GM12864 (cell line): ENCODE results near the gene DNAJC1.
"Not testable (repeated sequence)": the region's sequence is repeated elsewhere in the genome, so short reads cannot be mapped to it uniquely, and the experiment has no call there.

Experiments
- DNase-seq: peaks from one replicate; pipeline ENCODE4 v3.0.0-alpha.2; 2011; ENCODE audit warnings: low read depth
- H3K4me3 ChIP-seq: 2 replicates; pipeline ENCODE4 v1.5.1; 2011; ENCODE audit warnings: mild to moderate bottlenecking, low read depth, low read length, control low read depth
- TF ChIP-seq, protein P1 (sequence below): IDR thresholded peaks from 2 replicates; pipeline ENCODE4 v1.5.1; 2011; ENCODE audit warnings: low read depth, mild to moderate bottlenecking, moderate library complexity, low read length, control low read depth, inconsistent platforms; ENCODE audit errors: missing control alignments

Gene DNAJC1

DNA sequence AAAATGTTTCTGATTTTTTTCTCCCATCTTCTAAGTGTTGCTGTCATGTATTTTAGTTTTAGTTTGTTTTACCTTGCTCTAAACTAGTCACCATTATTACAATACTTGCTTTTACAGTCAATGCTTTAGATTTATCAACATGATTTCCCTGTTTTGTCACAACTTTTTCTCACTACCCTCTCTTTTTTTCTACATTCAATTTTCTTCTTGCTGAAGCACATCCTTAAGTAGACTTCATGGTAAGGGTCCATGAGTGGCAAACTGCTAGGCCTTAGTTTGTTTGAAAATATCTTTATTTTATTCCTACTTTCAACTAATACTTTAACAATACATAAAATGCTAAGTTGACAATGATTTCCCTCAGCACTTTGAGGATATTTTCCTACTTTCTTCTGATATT, 173.5 kb downstream of the DNAJC1 start:
- no peak overlapping the region for H3K4me3 ChIP-seq
- no peak for DNase-seq
- TF ChIP-seq, protein P1, sequence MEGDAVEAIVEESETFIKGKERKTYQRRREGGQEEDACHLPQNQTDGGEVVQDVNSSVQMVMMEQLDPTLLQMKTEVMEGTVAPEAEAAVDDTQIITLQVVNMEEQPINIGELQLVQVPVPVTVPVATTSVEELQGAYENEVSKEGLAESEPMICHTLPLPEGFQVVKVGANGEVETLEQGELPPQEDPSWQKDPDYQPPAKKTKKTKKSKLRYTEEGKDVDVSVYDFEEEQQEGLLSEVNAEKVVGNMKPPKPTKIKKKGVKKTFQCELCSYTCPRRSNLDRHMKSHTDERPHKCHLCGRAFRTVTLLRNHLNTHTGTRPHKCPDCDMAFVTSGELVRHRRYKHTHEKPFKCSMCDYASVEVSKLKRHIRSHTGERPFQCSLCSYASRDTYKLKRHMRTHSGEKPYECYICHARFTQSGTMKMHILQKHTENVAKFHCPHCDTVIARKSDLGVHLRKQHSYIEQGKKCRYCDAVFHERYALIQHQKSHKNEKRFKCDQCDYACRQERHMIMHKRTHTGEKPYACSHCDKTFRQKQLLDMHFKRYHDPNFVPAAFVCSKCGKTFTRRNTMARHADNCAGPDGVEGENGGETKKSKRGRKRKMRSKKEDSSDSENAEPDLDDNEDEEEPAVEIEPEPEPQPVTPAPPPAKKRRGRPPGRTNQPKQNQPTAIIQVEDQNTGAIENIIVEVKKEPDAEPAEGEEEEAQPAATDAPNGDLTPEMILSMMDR = no peak

DNA sequence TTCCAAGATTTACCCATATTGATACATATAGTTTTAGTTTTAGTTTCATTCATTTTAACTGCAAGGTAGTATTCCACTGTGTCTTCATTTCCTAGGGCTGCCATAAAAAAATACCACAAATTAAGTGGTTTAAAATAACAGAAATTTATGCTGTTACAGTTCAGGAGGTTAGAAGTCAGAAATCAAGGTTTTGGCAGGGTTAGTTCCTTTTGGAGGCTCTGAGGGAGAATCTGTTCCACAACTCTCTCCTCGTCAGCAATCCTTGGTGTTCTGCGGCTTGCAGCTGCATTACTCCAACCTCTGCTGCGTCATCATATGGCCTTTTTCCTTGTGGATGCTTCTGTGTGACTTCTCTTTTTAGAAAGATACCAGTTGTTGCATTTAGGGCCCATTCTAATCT, 176.2 kb downstream of the DNAJC1 start:
- DNase-seq = no peak
- H3K4me3 ChIP-seq = no peak overlapping the region
- TF ChIP-seq, protein P1 = no peak

DNA sequence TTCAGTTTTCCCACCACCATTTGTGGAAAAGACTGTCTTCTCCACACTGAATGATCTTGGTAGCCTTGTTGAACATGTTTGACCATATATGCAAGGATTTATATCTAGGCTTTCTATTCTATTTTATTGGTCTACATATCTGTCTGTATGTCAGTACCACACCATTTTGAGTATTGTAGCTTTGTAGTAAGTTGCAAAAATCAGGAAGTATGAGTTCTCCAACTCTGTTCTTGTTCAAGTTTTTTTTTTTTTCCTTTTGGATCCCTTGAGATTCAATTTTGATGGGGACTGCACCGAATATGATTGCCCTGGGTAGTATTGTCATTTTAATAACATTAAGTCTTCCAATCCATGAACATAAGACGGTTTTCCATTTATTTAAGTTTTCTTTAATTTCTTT, 176.8 kb downstream of the DNAJC1 start:
- TF ChIP-seq, protein P1 = no peak
- no peak for DNase-seq
- no peak overlapping the region for H3K4me3 ChIP-seq

DNA sequence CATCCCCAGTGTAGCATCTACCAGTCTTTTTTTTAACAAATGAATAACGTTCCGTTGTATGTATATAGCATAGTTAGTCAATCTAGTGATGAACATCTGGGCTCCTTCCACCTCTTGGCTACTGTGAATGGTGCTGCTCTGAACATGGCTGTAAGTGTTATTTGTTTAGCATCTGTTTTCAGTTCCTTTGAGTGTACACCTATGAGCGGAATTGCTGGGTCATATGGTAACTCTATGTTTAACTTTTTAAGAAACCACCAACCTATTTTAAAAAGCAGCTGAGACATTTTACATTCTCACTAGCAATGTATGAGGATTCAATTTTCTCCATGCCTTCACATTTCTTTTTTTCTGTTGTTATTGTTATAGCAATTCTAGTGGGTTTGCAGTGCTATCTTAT, 178.2 kb downstream of the DNAJC1 start:
- H3K4me3 ChIP-seq = no peak overlapping the region
- no peak for DNase-seq
- TF ChIP-seq, protein P1 = no peak

DNA sequence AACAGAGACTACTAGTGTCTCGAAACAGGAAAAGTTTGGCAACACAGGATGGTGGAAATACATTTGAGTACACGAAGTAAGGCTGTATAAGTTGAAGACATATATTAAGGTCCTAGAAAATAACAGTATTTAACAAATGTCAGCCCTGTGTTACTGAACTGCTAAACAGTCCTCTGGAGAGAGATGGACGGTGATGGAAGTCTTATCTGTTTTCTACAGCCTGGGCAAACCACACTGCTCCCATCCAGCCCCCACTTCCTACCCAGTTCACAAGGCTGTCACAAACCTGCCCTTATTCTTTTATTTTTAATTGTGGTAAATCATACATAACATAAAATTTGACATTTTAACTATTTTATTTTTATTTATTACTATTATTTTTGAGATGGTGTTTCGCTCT, 179.1 kb downstream of the DNAJC1 start:
- TF ChIP-seq, protein P1 = no peak
- DNase-seq = no peak
- H3K4me3 ChIP-seq = no peak overlapping the region

DNA sequence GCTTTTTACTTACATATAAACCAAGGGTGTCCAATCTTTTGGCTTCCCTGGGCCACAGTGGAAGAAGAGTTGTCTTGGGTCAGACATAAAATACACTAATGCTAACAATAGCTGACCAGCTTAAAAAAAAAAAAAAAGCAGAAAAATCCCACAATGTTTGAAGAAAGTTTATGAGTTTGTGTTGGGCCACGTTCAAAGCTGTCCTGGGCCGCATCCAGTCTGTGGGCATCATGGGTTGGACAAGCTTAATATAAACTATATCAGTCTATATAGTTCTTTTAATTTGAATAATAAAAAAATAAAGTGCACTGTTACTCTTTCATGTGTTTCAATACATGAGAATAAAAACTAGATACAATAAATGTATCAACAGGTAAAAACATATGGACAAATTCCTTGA, 179.9 kb downstream of the DNAJC1 start:
- H3K4me3 ChIP-seq = no peak overlapping the region
- no peak for DNase-seq
- TF ChIP-seq, protein P1 = no peak

DNA sequence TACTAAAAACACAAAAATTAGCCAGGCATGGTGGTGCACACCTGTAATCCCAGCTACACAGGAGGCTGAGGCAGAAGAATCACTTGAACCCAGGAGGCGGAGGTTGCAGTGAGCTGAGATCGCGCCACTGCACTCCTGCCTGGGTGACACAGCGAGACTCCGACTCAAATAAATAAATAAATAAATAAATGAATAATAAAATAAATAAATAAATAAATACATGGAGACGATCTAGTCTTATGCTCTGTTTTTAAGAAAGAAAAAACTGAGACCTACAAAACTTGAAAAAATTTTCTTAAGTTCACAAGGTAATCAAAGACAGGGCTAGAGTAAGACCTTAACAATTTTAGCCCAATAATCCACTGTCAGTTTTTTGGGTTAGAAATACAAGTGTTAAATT, 181.3 kb downstream of the DNAJC1 start:
- not testable (repeated sequence) for DNase-seq, H3K4me3 ChIP-seq

DNA sequence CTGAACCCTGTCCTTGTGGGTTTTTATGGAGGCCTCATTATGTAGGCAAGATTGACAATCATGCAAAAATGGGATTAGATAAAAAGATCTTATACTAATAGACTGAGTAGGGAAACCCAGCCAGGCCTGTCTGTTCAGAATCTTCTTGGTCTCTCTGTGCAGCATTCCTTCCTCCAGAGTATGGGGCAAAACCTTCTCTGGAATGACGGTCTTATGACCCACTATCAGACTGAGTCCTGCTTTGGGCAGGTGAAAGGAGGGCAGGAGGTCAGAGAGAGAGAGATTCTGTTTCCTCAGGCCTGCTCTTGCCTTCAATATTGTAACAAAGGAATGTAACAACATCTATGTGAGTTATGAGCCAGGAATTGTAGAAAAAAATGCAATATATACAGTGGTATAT, 182.6 kb downstream of the DNAJC1 start:
- H3K4me3 ChIP-seq = no peak overlapping the region
- TF ChIP-seq, protein P1 = no peak
- no peak for DNase-seq

DNA sequence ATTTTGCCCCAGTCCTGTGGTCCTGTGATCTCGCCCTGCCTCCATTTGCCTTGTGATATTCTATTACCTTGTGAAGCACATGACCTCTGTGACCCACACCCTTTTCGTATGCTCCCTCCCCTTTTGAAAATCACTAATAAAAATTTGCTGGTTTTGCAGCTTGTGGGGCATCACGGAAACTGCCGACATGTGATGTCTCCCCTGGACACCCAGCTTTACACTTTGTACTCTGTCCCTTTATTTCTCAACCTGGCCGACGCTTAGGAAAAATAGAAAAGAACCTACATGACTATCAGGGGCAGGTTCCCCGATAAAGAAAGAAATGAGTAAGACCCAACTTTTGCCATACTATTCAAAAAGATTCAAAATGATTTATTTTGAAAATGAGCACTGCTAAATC, 185.1 kb downstream of the DNAJC1 start:
- not testable (repeated sequence) for H3K4me3 ChIP-seq, DNase-seq
